H1 (cell line): ENCODE measurements around the gene PCGF3. TPM values are rescaled to one million over a fixed set of nuclear protein-coding genes. Genes with fewer than 3 reads are reported as not detected.

ENCODE experiments used
- CTCF ChIA-PET: fragments of 300-600 bp; sonication (Branson Sonifier 250); formaldehyde crosslinking; loops from one replicate; lab custom pipeline; 2021; ENCODE audit not compliant: partially characterized antibody; lab: Charles Lee
- POLR2A ChIA-PET: fragments of 300-600 bp; sonication (Branson Sonifier 250); formaldehyde crosslinking; loops from one replicate; lab custom pipeline; 2021; ENCODE audit warnings: inconsistent platforms; ENCODE audit not compliant: partially characterized antibody; lab: Charles Lee
- DNase-seq, 2 experiments: peaks; one replicate each; pipeline versions ENCODE4 v3.0.0 to v3.0.0-alpha.2; 2010 to 2022; ENCODE audit warnings: low spot score in 2 of 2, low read depth in 1 of 2, mixed read lengths in 1 of 2
- FAIRE-seq: peaks from 2 replicates; lab custom pipeline; 2011; peaks lifted over from hg19 to GRCh38; lab: Jason Lieb, UNC
- H2AFZ ChIP-seq: 2 replicates; pipeline ENCODE4 v1.8.1; 2012; ENCODE audit warnings: low read length, inconsistent platforms
- H2AK5ac ChIP-seq: 2 replicates; pipeline ENCODE4 v1.6.1; 2013; ENCODE audit warnings: low read depth, low read length
- H2BK120ac ChIP-seq: replicated peaks from 2 replicates; pipeline ENCODE3; 2013; ENCODE audit warnings: low read depth, low read length, inconsistent platforms
- H2BK12ac ChIP-seq: 2 replicates; pipeline ENCODE4 v1.6.1; 2013; ENCODE audit warnings: low read depth, low read length
- H2BK15ac ChIP-seq: 2 replicates; pipeline ENCODE4 v1.6.1; 2013; ENCODE audit warnings: low read length
- H2BK20ac ChIP-seq: 2 replicates; pipeline ENCODE4 v1.6.1; 2013; ENCODE audit warnings: low read length
- H2BK5ac ChIP-seq: 2 replicates; pipeline ENCODE4 v1.6.1; 2013; ENCODE audit warnings: low read depth, low read length
- H3K14ac ChIP-seq: 2 replicates; pipeline ENCODE4 v1.6.1; 2013; ENCODE audit warnings: inconsistent platforms; ENCODE audit not compliant: insufficient read length
- H3K18ac ChIP-seq: 2 replicates; pipeline ENCODE4 v1.6.1; 2013; ENCODE audit warnings: low read length; ENCODE audit errors: extremely low read depth
- H3K23ac ChIP-seq: 2 replicates; pipeline ENCODE4 v1.6.1; 2013; ENCODE audit warnings: inconsistent platforms; ENCODE audit not compliant: insufficient read length
- H3K23me2 ChIP-seq: 2 replicates; pipeline ENCODE4 v1.6.1; 2013; ENCODE audit warnings: low read depth, low read length
- H3K27ac ChIP-seq: 2 replicates; pipeline ENCODE4 v1.6.1; 2011; ENCODE audit warnings: low read depth, low read length, inconsistent platforms
- H3K27me3 ChIP-seq, 4 experiments: replicated peaks in 1 of 4; 1 replicate in 1 of 4; 2 replicates in 3 of 4; pipeline versions ENCODE4 v1.6.1 to v1.8.1; 2011 to 2013; ENCODE audit warnings: low read length in 3 of 4, mild to moderate bottlenecking in 3 of 4, inconsistent platforms in 2 of 4, mixed read lengths in 2 of 4, moderate library complexity in 1 of 4; ENCODE audit not compliant: control insufficient read depth in 3 of 4, insufficient read depth in 3 of 4; ENCODE audit errors: extremely low read depth in 1 of 4
- H3K36me3 ChIP-seq, 4 experiments: 2 replicates each; pipeline versions ENCODE4 v1.6.1 to v1.8.1; 2011 to 2013; ENCODE audit warnings: mild to moderate bottlenecking in 4 of 4, low read length in 3 of 4, moderate library complexity in 2 of 4, control low read depth in 1 of 4, inconsistent platforms in 1 of 4; ENCODE audit not compliant: insufficient read depth in 4 of 4, control insufficient read depth in 2 of 4
- H3K4ac ChIP-seq: replicated peaks from 2 replicates; pipeline ENCODE3; 2013; ENCODE audit warnings: low read length, low read depth, mixed read lengths, inconsistent platforms; ENCODE audit not compliant: insufficient read length
- H3K4me1 ChIP-seq, 4 experiments: replicated peaks in 1 of 4; 1 replicate in 1 of 4; 2 replicates in 3 of 4; pipeline versions ENCODE4 v1.6.1 to v1.8.1; 2011 to 2013; ENCODE audit warnings: low read length in 3 of 4, inconsistent platforms in 2 of 4, mixed read lengths in 1 of 4; ENCODE audit not compliant: insufficient read depth in 4 of 4, control insufficient read depth in 3 of 4
- H3K4me2 ChIP-seq, 2 experiments: 2 replicates each; pipeline versions ENCODE4 v1.6.1 to v1.8.1; 2011 to 2013; ENCODE audit warnings: low read depth in 2 of 2, low read length in 2 of 2, control low read depth in 1 of 2, inconsistent platforms in 1 of 2, mild to moderate bottlenecking in 1 of 2; ENCODE audit not compliant: insufficient read depth in 1 of 2
- H3K4me3 ChIP-seq, 4 experiments: fragments of 200-600, 300-600 bp in 1 of 4; sonication (generic), shearing (Covaris generic), sonication (Bioruptor Twin) in 1 of 4; 2 replicates each; pipeline versions ENCODE4 v1.5.1 to v1.8.1; 2011 to 2016; ENCODE audit warnings: low read length in 4 of 4, low read depth in 3 of 4, control low read depth in 2 of 4, inconsistent platforms in 2 of 4, mild to moderate bottlenecking in 2 of 4, mixed read lengths in 1 of 4, moderate library complexity in 1 of 4; ENCODE audit not compliant: insufficient read depth in 2 of 4; ENCODE audit errors: extremely low read depth in 1 of 4
- H3K56ac ChIP-seq: replicated peaks from 2 replicates; pipeline ENCODE3; 2013; ENCODE audit warnings: low read depth, mild to moderate bottlenecking, mixed read lengths, low read length, inconsistent platforms; ENCODE audit not compliant: insufficient read length
- H3K79me1 ChIP-seq: 2 replicates; pipeline ENCODE4 v1.6.1; 2013; ENCODE audit warnings: low read depth, low read length, control low read depth
- H3K79me2 ChIP-seq, 2 experiments: 2 replicates each; pipeline versions ENCODE4 v1.6.1 to v1.8.1; 2012 to 2013; ENCODE audit warnings: low read length in 2 of 2, mild to moderate bottlenecking in 2 of 2, inconsistent platforms in 1 of 2; ENCODE audit not compliant: insufficient read depth in 2 of 2, control insufficient read depth in 1 of 2
- H3K9ac ChIP-seq, 4 experiments: replicated peaks in 1 of 4; 1 replicate in 1 of 4; 2 replicates in 3 of 4; pipeline versions ENCODE4 v1.6.1 to v1.8.1; 2011 to 2013; ENCODE audit warnings: low read depth in 3 of 4, low read length in 3 of 4, control low read depth in 2 of 4, mild to moderate bottlenecking in 2 of 4, moderate library complexity in 2 of 4, inconsistent platforms in 1 of 4; ENCODE audit errors: extremely low read depth in 1 of 4
- H3K9me3 ChIP-seq, 2 experiments: 2 replicates each; pipeline versions ENCODE4 v1.6.1 to v1.8.1; 2012 to 2013; ENCODE audit warnings: mild to moderate bottlenecking in 2 of 2, moderate library complexity in 2 of 2, control low read depth in 1 of 2, inconsistent platforms in 1 of 2, low read depth in 1 of 2, low read length in 1 of 2, mixed read lengths in 1 of 2; ENCODE audit not compliant: insufficient read depth in 2 of 2
- H4K20me1 ChIP-seq, 2 experiments: replicated peaks in 1 of 2; 2 replicates each; pipeline versions ENCODE3 to v1.8.1; 2011 to 2013; ENCODE audit warnings: inconsistent platforms in 2 of 2, low read length in 2 of 2, mild to moderate bottlenecking in 1 of 2; ENCODE audit not compliant: insufficient read depth in 2 of 2, control insufficient read depth in 1 of 2
- H4K5ac ChIP-seq: 2 replicates; pipeline ENCODE4 v1.6.1; 2013; ENCODE audit warnings: low read length, low read depth, mixed read lengths, inconsistent platforms; ENCODE audit not compliant: insufficient read length
- H4K8ac ChIP-seq: 2 replicates; pipeline ENCODE4 v1.8.0; 2013; ENCODE audit warnings: mild to moderate bottlenecking, moderate library complexity, low read length, inconsistent platforms; ENCODE audit not compliant: insufficient read depth; ENCODE audit errors: extremely low read depth
- H4K91ac ChIP-seq: replicated peaks from 2 replicates; pipeline ENCODE3; 2013; ENCODE audit warnings: low read length, mixed read lengths, inconsistent platforms; ENCODE audit not compliant: insufficient read length
- E2F6 ChIP-seq: IDR thresholded peaks from 2 replicates; pipeline ENCODE4 v1.6.1; 2012; ENCODE audit warnings: inconsistent platforms
- FOSL1 ChIP-seq: IDR thresholded peaks from 2 replicates; pipeline ENCODE4 v1.6.1; 2011; ENCODE audit warnings: mild to moderate bottlenecking, low read depth, low read length, moderate library complexity; ENCODE audit not compliant: insufficient read depth
- NRF1 ChIP-seq: IDR thresholded peaks from 2 replicates; pipeline ENCODE4 v1.6.1; 2011; ENCODE audit warnings: mild to moderate bottlenecking, low read depth, low read length, improper control_type of control experiment
- RAD21 ChIP-seq, 2 experiments: IDR thresholded peaks in 1 of 2; conservative IDR thresholded peaks in 1 of 2; 2 replicates each; pipeline ENCODE4 v1.6.1; 2011; ENCODE audit warnings: low read depth in 2 of 2, low read length in 2 of 2, improper control_type of control experiment in 1 of 2, inconsistent platforms in 1 of 2, mild to moderate bottlenecking in 1 of 2, moderate library complexity in 1 of 2
- WGBS, 2 experiments: shearing (Covaris generic) in 1 of 2; methylation state at CpG; one replicate each; pipeline versions ENCODE4 v1.1.6 to v1.1.7; 2013 to 2015; ENCODE audit warnings: low lambda C conversion rate in 2 of 2, mixed read lengths in 2 of 2, inconsistent platforms in 1 of 2, low coverage in 1 of 2, missing lambda C conversion rate in 1 of 2; ENCODE audit not compliant: insufficient replicate concordance in 2 of 2, insufficient coverage in 1 of 2, insufficient read length in 1 of 2; ENCODE audit errors: extremely low coverage in 1 of 2, missing lambda C conversion rate in 1 of 2; 5-methylcytosine and 5-hydroxymethylcytosine counted together
- polyA plus RNA-seq, 7 experiments: library from polyadenylated mRNA; depleted of rRNA in 3 of 7; stranded (reverse) in 5 of 7; unstranded in 2 of 7; fragments of >200 nt in 5 of 7; fragments of 200-250 nt in 2 of 7; gene quantifications; 1 replicate in 5 of 7; 2 replicates in 1 of 7; 4 replicates in 1 of 7; pipeline versions ENCODE4 v1.2.1 to v1.2.3, GENCODE V29; 2011 to 2013; ENCODE audit warnings: missing spikeins in 2 of 7, mixed read lengths in 2 of 7
- total RNA-seq: library from RNA; stranded (reverse); fragmentation: NEBNext Ultra II Directional; extraction: Animal tissue kit (Norgen Biotek cat#: 25700); gene quantifications from 2 replicates; pipeline ENCODE4 v1.2.1, GENCODE V29; 2021

PCGF3 gene
- total and polyA plus RNA-seq, 2 of the 8 experiments (the other 6 are each of a cell fraction or from before 2014, with no cell fraction given) = 52.7 to 52.9 TPM

GRCh38 chr4:788006-788635 lies 82.5 kb downstream of the PCGF3 start:
- FAIRE-seq = no peak
- peak overlapping the region; percentile 19; the same call in 1 of the 2 replicates for H3K18ac ChIP-seq
- H4K91ac ChIP-seq = no peak overlapping the region
- H3K23ac ChIP-seq = no peak overlapping the region
- H3K4me2 ChIP-seq = no peak overlapping the region
- H3K4me1 ChIP-seq = peaks cover 5 to 29% (median 19%) of the 10 kb centered on the region in 4 experiments
- TF ChIP-seq E2F6 = no peak
- no peak for TF ChIP-seq FOSL1
- no peak for TF ChIP-seq NRF1
- TF ChIP-seq RAD21 (IDR thresholded peaks at IDR 0.05 in 1 of 2, conservative IDR thresholded peaks at IDR 0.05 in 1 of 2; ENCODE audit: low read depth in 2 of 2, low read length in 2 of 2) = no peak
- TF ChIP-seq, all 59 proteins: peak for 0
- Histone ChIP-seq H3K79me1 (no peaks in the 10 kb centered on the region), H3K14ac (no peak overlapping the region), H3K4me3 (no peak overlapping the region), H2AK5ac (0 out of 2 replicates have a peak overlapping the region, but pooled peaks have one; percentile 20), H3K9ac (no peak overlapping the region), H4K20me1 (peaks cover 2 to 5% of the 10 kb centered on the region in 2 experiments), H3K23me2 (peaks cover 2% of the 10 kb centered on the region; the same call in 1 of the 2 replicates), H2BK20ac (no peak overlapping the region), H3K27me3 (peaks cover 31 to 78% (median 61%) of the 10 kb centered on the region in 4 experiments), H2AFZ (no peak overlapping the region), H3K4ac (no peak overlapping the region), H2BK120ac (no peak overlapping the region), H3K79me2 (no peaks in the 10 kb centered on the region), H3K56ac (no peak overlapping the region), H4K5ac (no peak overlapping the region), H3K9me3 (no peaks in the 10 kb centered on the region), H3K27ac (no peak overlapping the region), H3K36me3 (no peaks in the 10 kb centered on the region), H4K8ac (no peak overlapping the region), H2BK5ac (no peak overlapping the region), H2BK15ac (0 out of 2 replicates have a peak overlapping the region, but pooled peaks have one; percentile 46), H2BK12ac (no peak overlapping the region)
- CTCF ChIA-PET = interaction anchor here (0.8 to 2.0 kb wide), 2 partner anchors 32 to 48 kb away, joined by 3 to 6 read pairs; no protein-coding TSS in a partner anchor
- POLR2A ChIA-PET = interaction anchor here (1.6 kb wide), 1 partner anchor 8 kb away, joined by 5 read pairs; no protein-coding TSS in a partner anchor
- no peak for DNase-seq
- WGBS, 2 experiments = 90% methylated on average over 10 of the region's 19 CpGs; no CpG with 5 or more reads in 1 of the 2 experiments
